Stimulated activated CD4-positive, alpha-beta T cell treated with anti-CD3 and anti-CD28 coated beads, Interleukin-4, amount 100 ng/mL, for 1 hour (primary cell): Measurements from ENCODE around the gene NRTN.
"Not testable (repeated sequence)": the region's sequence is repeated elsewhere in the genome, so short reads cannot be mapped to it uniquely, and the experiment has no call there.

Experiments used
- DNase-seq: peaks from one replicate; pipeline ENCODE4 v3.0.0-alpha.2; 2020

NRTN gene

GRCh38 chr19:5873617-5874199, 68.8 kb downstream of the NRTN start:
- DNase-seq = no peak

- DNase-seq = not testable (repeated sequence)
Observed at GRCh38 chr19:5874496-5874895, 69.6 kb downstream of the NRTN start.

DNA sequence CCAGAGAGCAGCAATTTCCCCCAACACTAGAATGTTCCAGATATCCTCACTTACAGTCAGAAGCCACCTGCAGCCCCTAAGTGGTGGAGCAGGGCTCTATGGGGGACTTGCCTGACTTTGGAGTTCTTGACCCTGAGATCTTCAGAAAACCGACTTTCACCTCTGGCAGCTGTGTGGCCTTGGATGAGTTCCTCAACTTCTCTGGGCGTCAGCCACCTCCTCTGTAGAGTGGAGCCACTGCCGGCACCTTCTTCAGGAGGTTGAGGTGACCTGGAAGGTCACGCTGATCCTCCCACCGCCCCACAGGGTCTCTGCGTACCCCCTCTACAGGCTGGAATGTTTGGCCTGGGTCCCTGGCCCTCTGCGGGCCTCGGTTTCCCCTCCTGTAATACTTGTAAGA, 72.6 kb downstream of the NRTN start:
- no peak for DNase-seq

DNA sequence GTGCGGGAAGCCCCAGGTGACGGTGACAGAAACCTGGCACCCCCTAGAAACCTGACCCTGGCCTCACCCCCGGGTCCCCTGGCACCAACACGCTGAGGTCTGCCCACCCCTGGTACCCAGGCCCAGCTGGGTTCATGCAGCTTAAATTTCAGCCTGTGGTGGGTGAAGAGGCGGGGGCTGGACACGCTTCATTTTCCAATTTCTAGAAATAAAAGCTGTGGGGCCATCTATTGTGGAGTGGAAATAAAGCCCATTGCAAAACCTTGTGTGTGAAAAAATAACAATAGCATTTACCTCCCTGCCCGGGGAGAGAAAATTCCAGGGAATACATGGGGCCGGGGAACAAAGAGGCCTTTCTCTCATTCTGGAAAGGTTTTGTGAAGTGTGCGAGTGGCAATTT, 73.0 kb downstream of the NRTN start:
- DNase-seq = no peak
